CD4-positive, alpha-beta T cell treated with Interleukin-21 for 1 hour (primary cell): ENCODE measurements around the gene ARHGEF28.

Source experiments
- DNase-seq: peaks from one replicate; pipeline ENCODE4 v3.0.0-alpha.2; 2020

The ARHGEF28 gene

DNA sequence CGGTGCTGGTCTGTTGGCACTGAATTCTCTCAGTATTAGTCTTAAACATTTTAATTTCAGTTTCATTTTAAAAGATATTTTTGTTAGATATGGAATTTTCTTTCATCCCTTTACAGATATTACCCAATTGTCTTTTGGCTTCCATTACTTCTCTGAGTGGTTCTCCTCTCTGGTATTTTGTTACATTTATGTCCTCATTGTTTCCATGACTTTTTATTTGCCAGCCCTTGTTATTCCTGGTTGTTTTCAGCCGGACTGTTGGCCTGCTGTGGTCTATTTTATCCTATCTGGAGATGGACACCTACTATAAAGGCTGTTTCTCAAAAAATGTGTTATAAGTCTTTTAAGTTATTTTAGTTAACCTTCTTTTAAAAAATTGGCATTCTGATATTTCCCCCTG lies 117.2 kb downstream of the ARHGEF28 start:
- no peak for DNase-seq

DNA sequence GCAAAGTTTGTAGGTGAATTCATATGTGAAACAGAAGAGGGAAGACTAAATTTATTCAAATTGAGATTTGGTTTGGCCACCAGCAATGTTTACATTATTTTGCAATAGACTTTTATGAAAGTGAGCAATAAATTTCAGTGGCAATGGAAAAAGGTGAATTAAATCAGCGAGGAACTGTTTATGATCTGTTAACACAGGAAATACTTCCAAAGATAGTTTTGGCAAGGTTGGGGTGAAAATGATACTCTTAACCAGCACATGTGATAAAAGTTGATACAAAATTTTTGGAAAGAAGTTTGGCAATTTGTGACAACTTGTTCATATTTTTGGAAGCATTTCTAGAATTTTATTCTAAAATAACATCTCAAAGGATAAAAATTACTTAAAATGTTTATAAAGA lies 119.8 kb downstream of the ARHGEF28 start:
- no peak for DNase-seq

DNA sequence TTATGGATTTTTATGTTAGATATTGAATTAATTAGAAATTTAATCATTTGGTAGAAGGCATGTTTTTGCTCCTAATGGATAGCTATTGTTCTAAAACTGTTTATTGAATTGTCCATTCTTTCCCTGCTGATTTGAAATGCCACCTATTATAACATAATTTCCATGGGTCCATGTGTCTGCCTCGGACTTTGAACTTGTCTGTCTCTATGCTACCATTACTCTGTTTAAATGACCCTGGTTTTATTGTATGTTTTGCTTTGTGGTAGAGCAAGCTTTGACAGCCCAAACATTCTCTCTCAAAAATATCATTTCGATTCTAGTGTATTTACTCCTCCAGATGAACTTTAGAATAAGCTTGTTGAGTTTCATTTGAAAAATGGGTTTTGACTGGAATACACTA lies 120.6 kb downstream of the ARHGEF28 start:
- no peak for DNase-seq

DNA sequence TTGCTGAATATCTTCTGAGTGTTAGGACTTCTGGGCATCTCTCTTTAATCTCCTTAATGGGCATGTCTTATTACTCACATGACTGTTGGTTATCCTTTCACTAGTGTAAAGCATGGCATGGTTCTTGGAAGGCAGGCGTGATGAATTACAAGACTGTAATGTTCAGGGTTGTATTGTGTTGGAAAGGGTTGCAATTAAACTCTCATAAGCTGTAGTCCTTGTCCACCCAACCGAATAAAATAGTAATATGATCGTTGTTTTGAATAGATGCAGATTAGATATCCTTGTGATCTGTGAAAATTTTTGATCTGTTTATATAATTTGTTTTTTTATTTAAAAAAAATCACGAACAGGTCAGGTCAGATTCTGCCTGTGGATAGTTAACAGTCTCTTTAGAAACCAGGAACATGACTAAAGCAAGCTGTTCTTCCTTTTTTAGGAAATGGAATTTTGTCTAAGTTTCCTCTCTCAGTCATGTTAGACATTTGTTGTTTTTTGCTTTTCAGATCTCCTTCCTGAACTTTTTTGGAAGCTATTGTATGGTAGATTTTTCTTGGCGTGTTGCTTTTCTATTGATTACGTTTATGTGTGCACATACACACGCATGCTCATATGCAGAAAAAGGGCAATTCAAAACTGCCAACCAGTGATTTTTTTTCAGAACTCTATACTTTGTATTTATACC lies 121.8 kb downstream of the ARHGEF28 start:
- no peak for DNase-seq

DNA sequence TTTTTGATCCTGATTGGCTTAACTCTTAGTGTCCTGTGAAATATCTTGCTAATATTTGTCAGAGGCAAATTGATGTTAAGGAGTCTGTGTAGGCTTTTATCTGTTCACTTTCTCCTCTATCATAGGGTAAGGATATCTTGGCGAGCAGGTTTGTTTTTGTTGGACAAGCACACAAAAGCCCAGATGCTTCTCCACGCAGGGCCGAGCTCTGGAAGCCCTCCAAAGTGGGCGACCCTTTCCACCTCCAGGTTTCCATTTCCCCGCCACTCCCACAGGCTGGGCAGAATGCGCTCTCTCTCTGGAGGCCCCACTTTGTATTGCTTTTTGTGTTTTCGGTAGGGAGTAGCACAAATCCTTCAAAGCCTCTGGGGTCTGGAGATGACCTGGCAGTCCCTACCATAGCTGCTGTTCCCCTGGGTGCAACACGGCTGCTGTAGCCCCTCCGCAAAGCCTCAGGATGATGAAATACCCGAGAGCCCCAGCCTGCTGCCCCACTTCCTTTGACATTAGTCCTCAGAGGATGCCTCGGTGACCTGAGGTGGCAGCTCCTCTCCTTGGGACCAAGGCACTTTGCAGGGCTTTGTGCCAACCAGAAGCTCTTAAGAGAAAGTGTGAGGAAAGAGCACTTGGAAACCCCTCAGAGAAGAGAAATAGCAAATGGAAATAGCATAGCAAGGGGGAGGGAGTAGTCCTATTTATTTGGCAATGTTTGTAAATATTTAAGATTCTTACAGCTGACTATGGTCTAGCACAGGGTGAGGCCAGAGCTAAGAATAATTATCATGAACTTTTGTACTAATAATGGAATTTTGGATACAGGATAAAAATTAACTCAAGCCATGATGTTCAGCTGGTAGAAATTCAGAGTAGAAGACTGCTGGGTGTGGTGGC lies 122.8 kb downstream of the ARHGEF28 start:
- no peak for DNase-seq

DNA sequence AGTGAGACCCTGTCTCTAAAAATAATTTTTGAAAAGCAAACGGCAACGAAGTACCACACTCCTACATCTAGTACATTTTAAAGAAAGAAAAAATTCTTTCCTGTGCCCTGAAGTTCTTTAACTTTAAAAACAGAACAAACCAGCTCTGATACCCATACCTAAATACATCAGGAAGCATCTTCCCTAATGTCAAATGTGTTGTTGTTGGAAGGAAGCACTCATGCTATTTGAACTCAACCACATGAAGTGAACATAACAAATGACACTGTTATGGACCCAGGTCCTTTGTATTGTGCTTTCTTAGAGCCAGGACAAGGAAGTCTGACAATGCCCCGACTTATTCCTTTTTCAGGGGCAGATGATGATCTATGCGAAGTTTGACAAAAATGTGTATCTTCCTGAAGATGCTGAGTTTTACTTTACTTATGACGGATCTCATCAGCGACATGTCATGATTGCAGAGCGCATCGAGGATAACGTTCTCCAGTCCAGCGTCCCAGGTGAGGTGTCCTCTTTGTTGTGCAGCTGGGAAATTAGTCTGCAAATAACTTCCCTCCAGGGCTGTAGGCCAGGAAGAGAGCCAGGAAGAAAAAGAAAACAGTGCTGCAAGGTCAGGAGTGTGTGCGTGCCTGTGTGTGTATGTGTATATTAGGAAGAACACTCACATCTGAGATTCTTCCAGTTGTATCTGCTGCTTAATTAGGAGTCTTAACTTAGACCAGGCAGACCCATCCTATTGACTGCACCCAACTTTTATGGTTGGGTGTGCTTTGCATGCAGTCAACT lies 123.7 kb downstream of the ARHGEF28 start:
- DNase-seq, result no peak

DNA sequence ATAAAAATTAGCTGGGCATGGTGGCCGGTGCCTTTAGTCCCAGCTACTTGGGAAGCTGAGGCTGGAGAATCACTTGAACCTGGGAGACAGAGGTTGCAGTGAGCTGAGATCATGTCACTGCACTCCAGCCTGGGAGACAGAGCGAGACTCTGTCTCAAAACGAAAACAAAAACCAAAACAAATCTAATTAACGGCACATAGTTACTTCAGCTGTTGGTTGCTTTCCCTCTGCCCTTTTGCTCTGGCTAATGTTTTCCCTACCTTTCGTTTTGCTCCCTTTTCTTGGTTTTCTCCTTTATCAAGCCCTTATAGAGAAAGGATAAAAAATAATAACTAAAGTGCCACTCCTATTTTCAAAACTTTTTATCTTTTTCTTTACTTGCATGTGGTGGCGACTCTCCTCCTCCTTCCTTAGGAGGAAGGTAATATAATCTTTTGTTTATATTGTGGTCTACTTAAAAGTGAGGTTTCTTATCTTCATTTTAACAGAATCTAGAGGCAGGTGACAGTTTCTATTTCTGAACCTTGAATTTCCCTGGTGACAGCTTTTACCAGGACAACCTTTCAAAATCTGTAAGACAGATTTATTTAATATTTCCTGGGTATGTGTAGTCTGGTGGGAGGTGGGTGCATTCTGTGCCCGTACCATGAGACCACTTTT lies 125.4 kb downstream of the ARHGEF28 start:
- DNase-seq, result no peak

DNA sequence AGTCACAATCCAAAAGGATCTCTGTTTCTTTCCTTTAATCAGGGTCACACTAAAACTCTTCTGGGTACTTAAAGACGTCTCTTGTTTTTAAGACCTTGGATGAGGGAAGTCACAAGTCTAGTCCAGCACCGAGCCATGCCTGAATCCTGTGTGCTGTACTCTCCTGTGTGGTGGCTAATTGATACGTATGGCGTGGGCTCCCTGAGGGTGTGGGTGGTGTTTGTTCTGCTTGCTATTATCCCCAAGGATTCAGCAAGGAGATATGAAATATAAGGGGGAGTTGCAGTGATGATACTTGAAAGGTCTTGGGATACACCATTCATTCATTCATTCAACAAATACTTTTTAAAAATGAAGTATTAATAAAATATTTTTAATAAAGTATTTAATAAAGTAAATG lies 128.3 kb downstream of the ARHGEF28 start:
- DNase-seq, result no peak

DNA sequence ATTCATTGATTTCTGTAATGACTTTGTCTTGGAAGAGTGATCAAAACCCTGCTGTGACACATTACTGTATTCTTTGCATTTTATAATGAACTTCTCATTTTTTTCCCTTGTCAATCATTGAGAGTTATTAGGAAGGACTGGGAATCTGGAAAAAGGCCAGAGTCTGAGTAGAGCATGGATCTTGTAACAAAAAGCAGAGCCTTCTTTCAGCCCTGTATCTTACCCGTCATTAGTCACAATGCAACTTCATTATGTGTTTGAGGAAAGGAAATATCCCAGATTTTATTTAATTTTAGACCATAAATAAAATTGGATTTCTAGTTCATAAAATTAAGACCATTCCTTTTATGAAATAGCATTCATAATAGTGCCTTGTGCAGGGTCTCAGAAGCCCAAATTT lies 131.4 kb downstream of the ARHGEF28 start:
- DNase-seq, result no peak

DNA sequence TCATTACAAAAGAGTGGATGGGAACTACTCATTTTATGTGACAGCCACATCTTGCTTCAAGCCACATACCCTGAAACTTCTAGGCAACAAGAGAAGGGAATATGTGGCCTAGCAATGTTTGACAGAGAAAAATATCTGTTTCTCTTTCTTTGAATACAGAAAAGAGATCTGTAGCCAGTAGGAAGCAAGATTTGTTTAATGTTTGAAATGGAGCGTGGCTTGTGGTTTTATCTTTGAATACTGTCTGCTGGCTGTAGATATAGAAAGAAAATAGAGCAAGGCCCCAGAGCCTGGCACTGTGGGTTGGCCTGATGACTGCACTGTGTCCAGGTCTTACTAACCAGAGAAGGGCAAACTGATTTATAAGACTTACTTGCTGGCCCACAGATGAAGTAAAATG lies 133.8 kb downstream of the ARHGEF28 start:
- DNase-seq, result no peak

DNA sequence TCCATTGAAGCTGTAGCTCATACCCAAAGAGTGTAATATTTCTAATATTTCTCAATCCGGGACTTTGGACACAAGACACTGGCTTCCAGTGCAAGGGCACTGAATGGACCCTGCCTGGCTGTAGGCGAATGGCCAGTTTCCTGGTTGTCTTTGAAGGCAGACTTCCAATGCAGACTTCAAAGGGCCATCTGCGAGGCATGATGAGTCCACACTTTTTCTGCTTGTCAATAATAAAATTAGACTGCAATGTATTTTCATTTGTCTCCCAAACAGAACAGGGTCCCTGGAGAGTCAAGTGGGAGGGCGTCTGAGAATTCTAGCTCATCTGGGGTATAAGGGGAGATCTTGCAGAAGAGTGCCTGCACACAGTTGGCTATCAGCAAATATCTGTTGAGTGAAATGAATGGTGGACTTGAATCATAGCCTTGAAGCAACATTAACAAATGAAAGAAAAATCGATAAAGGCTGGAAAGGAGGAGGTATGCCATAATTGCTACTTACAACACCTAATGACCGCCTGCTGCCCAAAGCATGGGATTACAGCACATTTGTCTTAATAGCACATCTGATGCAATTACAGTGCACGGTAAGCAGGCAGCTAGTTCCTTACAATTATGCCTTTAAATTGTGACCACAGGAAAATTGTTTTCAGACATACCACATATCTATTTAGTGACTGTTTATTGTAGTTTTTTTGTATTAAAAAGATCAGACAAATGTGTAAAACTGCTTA lies 137.5 kb downstream of the ARHGEF28 start:
- DNase-seq, result no peak

DNA sequence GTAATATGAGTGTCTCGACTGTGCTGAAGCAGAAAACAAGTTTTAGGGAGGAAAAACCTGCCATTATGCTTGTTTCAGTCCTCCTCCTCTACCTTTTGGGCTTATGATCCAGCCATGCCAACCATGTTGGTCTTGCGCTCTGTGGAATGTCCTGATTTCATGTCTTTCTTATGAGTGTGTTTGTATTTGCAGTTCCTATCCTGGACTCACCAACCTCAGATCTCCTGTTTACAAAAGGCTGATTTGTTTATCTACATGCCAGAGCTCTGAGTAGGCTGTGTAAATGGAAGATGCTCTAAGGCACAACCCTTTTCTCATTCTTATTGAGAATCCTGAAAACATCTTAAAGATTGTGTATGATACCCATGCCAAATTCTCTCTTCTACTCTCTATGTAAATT lies 138.6 kb downstream of the ARHGEF28 start:
- DNase-seq, result no peak

DNA sequence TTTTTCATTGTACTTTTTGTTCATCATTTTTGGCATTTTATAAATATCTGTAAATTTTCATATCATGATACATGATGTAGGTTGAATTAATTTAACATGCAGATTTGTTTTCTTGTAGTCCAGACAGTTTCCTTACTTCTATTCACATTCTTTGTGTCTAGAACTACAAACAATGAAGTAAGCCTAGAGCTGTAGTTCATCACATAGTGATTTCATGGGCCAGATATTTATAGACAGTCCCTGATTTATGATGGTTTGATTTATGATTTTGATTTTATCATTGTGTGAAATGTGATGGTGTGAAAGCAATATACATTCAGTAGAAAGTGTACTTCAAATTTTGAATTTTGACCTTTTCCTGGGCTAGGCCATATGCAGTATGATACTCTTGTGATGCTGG lies 139.0 kb downstream of the ARHGEF28 start:
- no peak for DNase-seq

DNA sequence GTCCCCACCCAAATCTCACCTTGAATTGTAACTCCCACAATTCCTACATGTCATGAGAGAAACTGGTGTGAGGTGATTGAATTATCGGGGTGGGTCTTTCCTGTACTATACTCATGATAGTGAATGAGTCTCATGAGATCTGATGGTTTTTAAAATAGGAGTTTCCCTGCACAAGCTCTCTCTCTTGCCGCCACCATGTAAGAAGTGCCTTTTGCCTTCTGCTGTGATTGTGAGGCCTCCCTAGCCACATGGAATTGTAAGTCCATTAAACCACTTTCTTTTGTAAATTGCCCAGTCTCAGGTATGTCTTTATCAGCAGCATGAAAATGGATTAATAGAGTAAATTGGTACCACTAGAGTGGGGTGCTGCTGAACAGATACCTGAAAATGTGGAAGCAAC lies 140.9 kb downstream of the ARHGEF28 start:
- DNase-seq, result no peak

DNA sequence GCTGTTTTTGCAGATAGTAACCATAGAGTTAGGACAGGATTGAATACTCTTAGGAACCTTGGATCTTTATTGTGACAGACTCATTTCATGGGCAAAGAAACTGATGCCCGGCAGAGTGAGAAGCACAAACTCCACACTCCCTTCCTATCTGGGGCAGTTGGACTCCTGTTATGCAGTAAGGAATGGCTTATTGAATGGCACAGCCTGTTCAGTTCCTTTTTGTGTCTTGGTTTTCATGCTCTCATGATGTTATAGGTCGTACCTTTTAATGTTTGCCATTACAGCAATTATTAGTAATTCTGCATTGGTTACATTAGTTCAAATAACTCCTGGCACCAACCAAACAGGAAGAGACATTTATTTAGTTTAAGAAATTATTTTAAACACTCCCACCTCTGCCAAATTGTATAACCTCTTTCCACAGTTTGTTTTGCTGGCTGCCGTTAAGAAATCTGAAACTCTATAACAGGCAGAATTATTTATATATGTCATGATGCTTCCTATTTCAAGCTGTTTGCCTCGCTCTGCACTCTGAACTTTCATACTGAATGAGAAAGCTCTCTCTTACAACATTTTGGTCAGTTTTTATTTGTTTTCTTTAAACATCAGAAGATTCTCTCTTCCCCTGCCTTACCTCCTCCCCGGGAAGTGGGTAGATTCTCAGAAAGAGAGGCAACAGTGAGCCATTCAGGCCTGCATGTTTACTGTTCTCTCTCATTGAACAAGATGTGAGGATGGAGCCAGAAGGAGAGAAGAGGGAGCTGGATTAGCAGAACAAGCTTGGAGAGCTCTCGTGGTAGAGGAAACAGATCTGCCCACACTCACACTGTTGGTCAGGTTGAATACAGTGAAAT lies 144.4 kb downstream of the ARHGEF28 start:
- no peak for DNase-seq

DNA sequence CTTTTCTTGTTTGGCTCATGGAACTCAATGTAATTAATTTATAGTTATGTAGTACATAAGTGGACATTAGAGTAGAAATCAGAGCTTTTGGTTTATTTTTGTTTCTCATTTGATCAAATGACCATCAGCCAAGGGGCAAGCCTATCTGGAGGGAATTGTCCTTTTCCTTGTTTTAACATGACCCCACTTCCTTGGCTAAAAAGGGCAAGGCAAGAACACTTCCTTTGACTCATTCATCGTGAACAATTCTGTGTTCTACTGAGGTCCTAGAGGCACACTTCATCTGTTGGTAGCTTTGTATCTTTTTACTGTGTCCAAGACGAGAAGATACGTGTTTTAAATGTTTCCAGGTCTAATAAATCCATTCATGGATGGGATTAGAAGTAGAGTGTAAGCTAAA lies 148.9 kb downstream of the ARHGEF28 start:
- DNase-seq, result no peak

DNA sequence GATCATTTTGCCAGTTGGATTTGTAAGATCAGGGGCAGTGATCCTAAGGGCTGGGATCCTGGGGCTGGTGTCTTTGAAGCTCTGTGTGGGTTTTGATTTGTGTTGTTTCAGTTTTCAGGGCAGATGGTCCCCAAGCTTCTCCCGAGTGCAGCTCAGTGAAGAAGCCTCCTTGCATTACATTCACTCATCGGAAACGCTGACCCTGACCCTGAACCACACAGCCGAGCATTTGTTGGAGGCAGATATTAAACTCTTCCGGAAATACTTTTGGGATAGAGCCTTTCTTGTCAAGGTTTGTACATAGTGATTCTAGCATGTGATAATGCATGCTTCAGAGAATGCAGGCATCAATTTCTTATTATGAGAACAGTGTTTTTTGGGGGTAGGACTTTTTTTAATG lies 150.4 kb downstream of the ARHGEF28 start:
- no peak for DNase-seq

DNA sequence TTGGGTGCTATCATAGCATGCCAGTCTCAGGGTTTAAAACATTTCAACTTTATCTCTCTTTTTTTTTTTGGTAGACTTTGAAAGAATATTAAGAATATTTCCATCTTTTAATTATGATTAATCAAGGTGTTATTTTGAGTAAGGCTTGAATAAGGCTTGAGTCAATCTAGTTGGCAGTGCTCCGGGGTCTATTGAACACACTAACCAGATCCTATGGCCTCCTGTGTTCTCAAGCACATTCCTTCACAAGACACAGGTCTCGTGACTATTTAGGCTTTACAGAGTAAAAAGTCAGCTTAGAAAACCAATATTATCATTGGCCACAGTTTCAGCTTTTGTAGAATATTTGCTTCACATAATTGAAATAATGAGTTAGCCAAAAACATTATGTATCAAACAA lies 151.2 kb downstream of the ARHGEF28 start:
- no peak for DNase-seq

DNA sequence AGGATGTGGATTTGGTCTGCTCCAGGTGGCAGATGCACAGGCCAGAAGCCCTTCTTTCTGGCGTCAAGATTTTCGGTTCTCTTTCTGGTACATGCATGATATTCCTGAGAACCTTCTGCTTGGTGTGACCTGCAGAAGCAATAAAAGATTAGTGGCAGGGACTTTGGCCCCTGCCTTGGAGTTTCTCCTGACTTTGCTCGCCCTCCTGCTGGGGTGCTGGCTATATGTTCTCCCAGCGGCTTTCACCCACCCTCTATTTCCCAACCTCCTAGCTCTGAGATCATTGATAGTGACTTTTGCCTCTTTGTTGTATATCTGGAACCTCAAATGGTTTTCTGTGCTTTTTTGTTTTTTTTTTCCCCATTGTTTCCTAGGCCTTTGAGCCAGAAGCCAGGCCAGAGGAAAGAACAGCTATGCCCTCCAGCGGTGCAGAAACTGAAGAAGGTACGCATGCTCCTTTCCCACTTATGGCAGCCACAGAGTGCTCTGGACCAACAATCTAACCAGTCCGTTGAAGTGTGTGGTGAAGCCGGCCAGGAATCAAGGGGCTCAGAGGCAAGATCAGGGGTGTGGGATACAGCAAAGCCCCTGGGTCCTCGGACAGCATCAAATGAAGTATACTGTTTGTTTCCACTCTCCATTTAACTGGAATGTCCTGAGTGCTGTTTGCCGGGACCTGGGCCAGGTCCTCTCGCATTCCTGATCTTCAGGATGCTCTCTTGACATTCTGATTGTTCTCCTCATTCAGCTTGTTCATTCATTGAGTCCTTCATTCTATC lies 154.5 kb downstream of the ARHGEF28 start:
- DNase-seq, result no peak

DNA sequence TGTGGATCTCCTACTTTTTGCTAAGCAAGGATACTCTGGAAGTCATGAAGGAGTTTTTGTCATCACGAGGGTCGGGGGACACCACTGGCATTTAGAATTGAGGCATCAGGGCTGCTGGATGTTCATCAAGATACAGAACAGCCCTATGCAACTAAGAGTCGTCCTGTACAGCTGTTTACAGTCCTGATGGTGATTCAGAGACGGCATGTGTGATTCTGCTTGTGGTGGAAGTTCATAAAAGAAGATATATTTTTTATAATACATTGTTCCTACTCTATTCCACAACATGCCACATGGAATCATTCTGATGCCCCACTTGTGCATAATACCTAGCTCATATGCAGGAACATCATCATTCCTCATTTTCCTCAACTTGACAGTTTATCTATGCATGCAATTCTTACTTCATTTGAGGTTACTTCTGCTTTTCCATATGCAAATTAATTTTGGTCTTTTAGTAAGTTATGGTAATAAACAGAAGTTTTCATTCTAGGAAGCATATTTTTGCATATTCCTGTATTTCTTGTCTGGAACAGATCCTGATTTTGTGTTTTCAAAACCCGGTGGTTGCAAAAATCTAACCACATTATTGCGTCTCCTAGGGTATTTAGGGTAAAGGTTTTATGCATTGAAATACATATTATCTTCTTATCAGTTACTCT lies 155.2 kb downstream of the ARHGEF28 start:
- no peak for DNase-seq
